Nasal cavity respiratory epithelium epithelial cell of viscerocranial mucosa (primary cell): ENCODE results near the gene MAP4K3. TPM values are rescaled to one million over a fixed set of nuclear protein-coding genes. Genes with fewer than 3 reads are reported as not detected.

Experiments used
- total RNA-seq: library from RNA; depleted of rRNA; stranded (reverse); fragments of >200 nt; gene quantifications from 2 replicates; pipeline ENCODE4 v1.2.3, GENCODE V29; 2014

The MAP4K3 gene
- 25.6 and 36.2 TPM in 2 replicates for total RNA-seq

DNA sequence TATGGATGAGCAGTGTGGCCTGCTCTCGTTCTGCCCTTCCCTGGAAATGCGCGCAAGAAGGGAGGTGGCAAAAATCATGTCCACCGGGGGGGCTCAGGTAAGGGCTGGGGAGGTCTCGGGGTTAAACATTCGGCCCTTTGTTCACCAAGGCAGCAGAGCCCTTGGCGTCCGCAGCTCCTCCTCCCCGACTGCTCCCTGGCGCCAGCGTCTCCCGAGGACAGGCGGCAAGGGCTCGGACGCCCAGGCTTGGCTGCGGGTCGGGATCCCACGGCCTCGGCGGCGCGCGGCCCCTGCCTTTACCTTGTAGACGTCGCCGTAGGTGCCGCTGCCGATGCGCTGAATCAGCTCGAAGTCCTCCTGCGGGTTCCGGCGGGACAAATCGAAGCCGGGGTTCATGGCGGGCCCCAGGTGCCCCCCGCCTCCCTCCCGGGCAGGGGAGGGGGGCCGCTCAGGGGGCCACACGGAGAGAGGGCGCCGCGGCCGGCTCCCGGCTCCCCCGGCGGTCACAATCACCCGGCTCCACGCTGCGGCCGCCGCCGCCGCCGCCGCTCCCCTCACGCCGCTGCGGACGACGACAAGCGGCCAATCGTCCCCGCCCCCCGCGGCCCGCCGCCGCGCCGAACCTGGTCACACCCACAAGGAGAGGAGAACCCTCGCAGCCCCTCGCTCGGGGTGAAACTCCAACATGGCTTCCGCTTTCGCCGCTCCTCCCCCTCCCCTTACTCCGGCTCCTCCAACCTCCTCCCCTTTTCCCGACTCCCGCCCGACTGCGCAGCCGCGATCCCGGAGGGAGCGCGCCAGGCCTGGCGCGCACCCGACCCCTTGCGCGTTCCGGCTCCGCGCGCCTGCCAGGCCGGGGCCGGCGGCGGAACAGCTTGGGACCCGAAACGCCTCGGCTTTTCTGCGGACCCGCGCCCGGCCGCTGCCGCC is at the start of gene MAP4K3:
MAP4K3 (minus strand) TSS at position 694 of the 930 bp plus-strand sequence; CDS start at position 396, 298 bp downstream.

GRCh38 chr2:39243469-39244123 is 193.5 kb downstream of the MAP4K3 start, which contains the start of gene CDKL4:
Gene CDKL4 (minus strand): TSS chr2:39243970.

Other genes with a start within 250 kb of the MAP4K3 start
- gene CDKL4, start 193.3 kb downstream of the MAP4K3 start, total RNA-seq: 0.34 and 0.57 TPM in 2 replicates
- 0.28 and 0.34 TPM in 2 replicates for gene TMEM178A, start 228.6 kb upstream of the MAP4K3 start, total RNA-seq